C4-2B (cell line): ENCODE data around the gene TPCN2.

ENCODE experiments used
- H3K27ac ChIP-seq: fragments of 450-650 bp; 2 replicates; pipeline ENCODE4 v1.5.1; 2017
- ZFX ChIP-seq: fragments of 450-650 bp; IDR thresholded peaks from 2 replicates; pipeline ENCODE4 v1.6.1; 2017
- TF ChIP-seq, protein P1 (sequence below): fragments of 450-650 bp; conservative IDR thresholded peaks from 2 replicates; pipeline ENCODE4 v1.5.1; 2017; ENCODE audit warnings: mild to moderate bottlenecking

Gene TPCN2

DNA sequence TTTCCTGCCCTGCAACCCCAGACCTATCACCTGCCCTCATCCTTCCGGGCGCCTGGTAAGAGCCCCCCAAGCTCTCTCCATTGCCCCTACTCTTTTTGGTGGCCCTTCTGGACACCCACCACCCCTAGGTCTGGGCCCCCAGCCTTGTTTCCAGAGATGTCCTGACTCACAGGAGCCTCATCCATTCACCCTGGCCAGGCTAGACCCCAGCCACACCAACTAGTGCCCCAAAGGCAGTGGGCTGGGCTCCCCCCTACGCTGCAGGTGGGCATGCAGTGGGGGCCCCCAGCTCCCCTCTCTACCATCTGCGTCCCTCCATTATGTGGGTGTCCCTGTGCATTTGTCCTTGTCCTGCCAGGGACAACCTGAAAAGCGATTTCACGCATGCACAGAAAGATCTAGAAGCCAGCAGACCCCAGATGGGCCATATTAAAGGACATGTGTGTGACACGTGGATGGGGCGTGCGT lies 37.1 kb upstream of the TPCN2 start:
- TF ChIP-seq, protein P1, sequence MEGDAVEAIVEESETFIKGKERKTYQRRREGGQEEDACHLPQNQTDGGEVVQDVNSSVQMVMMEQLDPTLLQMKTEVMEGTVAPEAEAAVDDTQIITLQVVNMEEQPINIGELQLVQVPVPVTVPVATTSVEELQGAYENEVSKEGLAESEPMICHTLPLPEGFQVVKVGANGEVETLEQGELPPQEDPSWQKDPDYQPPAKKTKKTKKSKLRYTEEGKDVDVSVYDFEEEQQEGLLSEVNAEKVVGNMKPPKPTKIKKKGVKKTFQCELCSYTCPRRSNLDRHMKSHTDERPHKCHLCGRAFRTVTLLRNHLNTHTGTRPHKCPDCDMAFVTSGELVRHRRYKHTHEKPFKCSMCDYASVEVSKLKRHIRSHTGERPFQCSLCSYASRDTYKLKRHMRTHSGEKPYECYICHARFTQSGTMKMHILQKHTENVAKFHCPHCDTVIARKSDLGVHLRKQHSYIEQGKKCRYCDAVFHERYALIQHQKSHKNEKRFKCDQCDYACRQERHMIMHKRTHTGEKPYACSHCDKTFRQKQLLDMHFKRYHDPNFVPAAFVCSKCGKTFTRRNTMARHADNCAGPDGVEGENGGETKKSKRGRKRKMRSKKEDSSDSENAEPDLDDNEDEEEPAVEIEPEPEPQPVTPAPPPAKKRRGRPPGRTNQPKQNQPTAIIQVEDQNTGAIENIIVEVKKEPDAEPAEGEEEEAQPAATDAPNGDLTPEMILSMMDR: no peak
- TF ChIP-seq ZFX: no peak
- H3K27ac ChIP-seq: no peak overlapping the region

GRCh38 chr11:69012092-69013008 lies 36.4 kb upstream of the TPCN2 start:
- TF ChIP-seq, protein P1: no peak
- no peak for TF ChIP-seq ZFX
- H3K27ac ChIP-seq: no peak overlapping the region

DNA sequence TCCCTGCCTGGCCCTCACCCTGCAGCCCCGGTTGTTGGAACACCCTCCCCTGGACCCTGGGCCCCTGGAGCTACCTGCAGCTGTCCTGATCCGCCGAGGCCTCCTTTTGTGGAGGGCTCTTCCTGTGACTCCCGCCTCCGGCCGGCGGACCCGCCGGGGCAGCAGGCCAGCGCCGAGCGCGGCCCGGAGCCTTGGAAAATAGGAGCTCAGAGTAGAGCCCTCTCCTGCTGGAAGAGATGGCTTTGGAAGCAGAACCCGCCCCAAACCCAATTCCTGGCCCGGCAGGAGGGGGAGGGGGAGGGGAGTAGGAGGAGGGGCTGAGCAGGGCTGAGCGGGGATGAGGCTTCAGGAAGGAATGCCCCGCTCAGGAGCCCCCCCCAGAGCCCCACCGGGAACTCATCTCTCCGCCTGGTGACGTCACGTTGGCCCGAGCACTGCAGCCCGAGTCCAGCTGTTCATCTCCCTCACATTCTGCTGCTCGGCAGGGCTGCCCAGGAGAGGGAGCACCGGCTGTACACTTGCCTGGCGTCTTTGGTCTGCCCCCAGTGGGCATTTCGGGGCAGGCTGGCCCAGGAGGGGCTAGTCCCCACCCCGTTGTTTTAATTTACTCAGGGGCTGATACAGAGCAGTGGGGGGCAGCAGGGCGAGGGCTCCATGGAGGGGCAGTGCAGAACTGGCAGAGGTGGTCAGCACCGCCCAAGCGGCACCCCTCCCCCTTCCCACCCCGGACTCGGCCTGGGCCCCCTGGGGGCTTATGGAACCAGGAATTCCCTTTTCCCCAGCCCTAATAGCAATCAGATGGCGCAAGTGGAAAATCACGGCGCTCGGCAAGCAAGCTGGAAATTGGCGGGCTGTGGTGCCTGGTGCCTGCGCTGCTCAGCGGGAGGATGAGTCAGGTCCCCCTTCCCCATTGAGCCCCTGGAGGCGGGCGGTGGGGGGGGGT lies 35.5 kb upstream of the TPCN2 start, which contains the start of gene MRGPRF:
MRGPRF (minus strand) TSS at position 238 of the 943 bp plus-strand sequence. CDS start 3,345 bp downstream, outside the sequence.
- H3K27ac ChIP-seq: no peak within 1 kb of the TSS
- TF ChIP-seq, protein P1: no peak
- TF ChIP-seq ZFX: no peak

- H3K27ac ChIP-seq: no peak overlapping the region
- TF ChIP-seq, protein P1: no peak
- no peak for TF ChIP-seq ZFX
Measured at GRCh38 chr11:69014084-69014851, 34.5 kb upstream of the TPCN2 start.

- no peak for TF ChIP-seq ZFX
- TF ChIP-seq, protein P1: no peak
- H3K27ac ChIP-seq: no peak overlapping the region
Measured at GRCh38 chr11:69014898-69015549, 33.7 kb upstream of the TPCN2 start.

DNA sequence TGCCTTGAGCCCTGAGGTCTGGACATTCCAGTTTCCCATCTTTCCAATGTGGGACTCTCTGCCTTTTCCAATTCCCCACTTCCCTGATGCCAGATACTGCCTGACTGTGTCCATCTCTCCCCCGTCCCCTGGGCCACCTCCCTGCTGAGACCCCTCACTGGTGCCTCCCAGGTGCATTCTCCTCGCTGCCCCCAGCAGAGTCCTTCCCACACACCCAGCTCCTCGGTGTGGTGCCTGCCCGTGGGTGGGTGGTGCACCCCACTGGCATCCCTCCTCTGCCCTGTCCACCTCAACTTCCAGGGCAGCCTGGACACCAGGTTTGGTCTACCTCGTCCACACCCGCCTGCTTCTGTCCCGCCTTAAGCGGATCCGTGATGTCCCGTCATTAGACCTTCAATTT lies 30.8 kb upstream of the TPCN2 start:
- H3K27ac ChIP-seq: no peak overlapping the region
- TF ChIP-seq ZFX: no peak
- TF ChIP-seq, protein P1: no peak
